Measurements from ENCODE around the gene RXRA.

RXRA gene

DNA sequence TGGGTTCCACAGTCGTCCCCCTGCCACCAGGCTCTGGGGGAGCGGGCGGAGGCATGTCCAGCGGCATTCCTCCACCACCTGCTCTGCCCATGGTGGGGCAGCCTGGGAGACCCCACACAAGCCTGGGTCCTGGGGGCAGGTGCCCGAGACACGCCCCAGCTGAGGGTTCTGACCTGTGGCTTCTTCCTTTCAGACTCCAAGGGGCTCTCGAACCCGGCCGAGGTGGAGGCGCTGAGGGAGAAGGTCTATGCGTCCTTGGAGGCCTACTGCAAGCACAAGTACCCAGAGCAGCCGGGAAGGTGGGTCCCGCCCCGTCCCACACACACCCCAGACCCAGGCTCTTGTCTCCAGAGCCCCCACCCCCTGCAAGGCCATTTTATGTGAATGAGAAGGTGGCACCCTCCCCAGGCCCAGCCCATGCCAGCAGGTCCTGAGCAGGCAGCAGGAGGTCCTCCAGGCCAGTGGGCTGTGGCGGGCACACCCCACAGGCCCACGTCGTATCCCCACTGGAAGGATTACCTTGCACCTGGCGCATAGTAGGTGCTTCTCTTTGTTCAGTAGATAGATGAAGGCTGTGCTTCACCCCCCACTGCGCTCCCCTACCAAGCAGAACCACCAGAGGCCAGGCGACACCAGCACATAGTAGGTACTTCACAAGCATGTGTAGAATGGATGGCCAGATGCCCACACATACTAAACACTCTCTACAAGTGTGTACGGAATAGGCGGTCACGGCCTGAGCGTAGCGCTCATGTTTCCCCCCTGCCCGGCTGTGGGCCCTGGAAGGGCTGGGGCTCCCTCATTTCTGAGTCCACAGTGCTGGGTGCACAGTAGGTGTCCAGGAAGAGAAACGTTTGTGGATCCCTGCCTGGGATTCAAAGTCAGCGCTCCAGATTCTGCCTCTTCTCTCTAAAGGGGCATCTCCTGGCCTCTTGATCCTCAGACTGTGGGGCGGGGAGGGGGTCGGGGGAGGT is 107.9 kb downstream of the RXRA start:
- Histone ChIP-seq H3K27me3 (ENCODE audit: insufficient read depth, low read length) (no peaks in the 10 kb centered on the region), H3K27ac (ENCODE audit: low read depth, low read length) (no peak overlapping the region), H3K14ac (ENCODE audit: low read length) (no peak overlapping the region), H3K9me3 (ENCODE audit: insufficient read depth, low read depth, low read length) (no peaks in the 10 kb centered on the region), H2BK12ac (ENCODE audit: low read length) (no peak overlapping the region), H3K9ac (ENCODE audit: low read length) (no peak overlapping the region), H3K4me2 (ENCODE audit: low read length) (no peak overlapping the region), H4K8ac (ENCODE audit: low read depth, low read length) (no peak overlapping the region), H4K12ac (ENCODE audit: low read depth, low read length) (no peak overlapping the region), H4K91ac (ENCODE audit: low read depth, low read length) (no peak overlapping the region), H3K18ac (ENCODE audit: low read length) (no peak overlapping the region), H3K23ac (ENCODE audit: low read length) (no peak overlapping the region), H2BK120ac (ENCODE audit: insufficient read depth, low read length, poor library complexity) (no peak overlapping the region), H3K79me1 (ENCODE audit: low read length) (no peaks in the 10 kb centered on the region), H3K4me3 (ENCODE audit: low read depth, low read length) (no peak overlapping the region), H3K4ac (ENCODE audit: low read depth, low read length) (no peak overlapping the region), H3K79me2 (ENCODE audit: control insufficient read depth, insufficient read depth, low read length, poor library complexity) (no peaks in the 10 kb centered on the region), H2AK5ac (ENCODE audit: low read length) (no peak overlapping the region), H2AFZ (ENCODE audit: insufficient read depth, low read length, poor library complexity) (no peak overlapping the region), H2BK5ac (ENCODE audit: low read depth, low read length, poor library complexity) (no peak overlapping the region), H3K36me3 (ENCODE audit: control insufficient read depth in 1 of 2, insufficient read depth in 2 of 2, low read length in 2 of 2) (peaks cover 48 to 53% of the 10 kb centered on the region in 2 experiments), H3K4me1 (ENCODE audit: control insufficient read depth in 1 of 2, insufficient read depth in 2 of 2, low read length in 2 of 2) (no peaks in the 10 kb centered on the region)
- no CpG with 5 or more reads among the region's 30 CpGs for WGBS (ENCODE audit: extremely low coverage, insufficient coverage, insufficient read length)
- no peak for DNase-seq

DNA sequence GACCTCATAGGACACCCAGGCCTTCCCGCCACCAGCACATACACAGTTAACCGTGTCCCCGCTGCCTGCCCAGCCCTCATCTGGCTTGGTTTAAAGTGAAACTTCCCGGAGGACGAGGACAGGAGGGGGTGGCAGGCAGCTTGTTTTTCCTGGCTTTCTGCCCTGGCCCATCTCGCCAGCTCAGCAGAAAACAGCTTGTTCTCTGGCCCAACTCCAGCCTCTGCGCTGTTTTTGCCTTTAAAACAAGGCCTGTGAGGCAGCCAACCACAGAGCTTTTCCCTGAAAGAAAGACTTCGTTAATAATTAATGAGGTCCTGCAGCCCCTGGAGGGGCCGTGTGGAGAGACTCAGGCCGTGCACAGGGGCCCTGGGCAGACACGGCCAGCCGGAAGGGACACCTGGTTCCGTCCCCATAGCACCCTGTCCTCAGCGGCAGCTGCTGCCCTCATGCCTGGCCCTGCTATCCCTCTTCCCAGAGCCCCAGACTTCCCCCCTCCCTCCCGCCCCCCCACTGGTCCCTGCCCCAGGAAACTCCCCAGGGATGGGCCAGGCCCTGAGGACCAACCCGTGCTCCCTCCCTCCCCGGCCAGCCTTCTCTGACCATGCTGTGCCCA is 108.7 kb downstream of the RXRA start:
- no peaks in the 10 kb centered on the region for H3K4me1 ChIP-seq (ENCODE audit: control insufficient read depth in 1 of 2, insufficient read depth in 2 of 2, low read length in 2 of 2)
- H3K14ac ChIP-seq (ENCODE audit: low read length), result no peak overlapping the region
- H4K91ac ChIP-seq (ENCODE audit: low read depth, low read length), result no peak overlapping the region
- no peaks in the 10 kb centered on the region for H3K79me2 ChIP-seq (ENCODE audit: control insufficient read depth, insufficient read depth, low read length, poor library complexity)
- H3K4me2 ChIP-seq (ENCODE audit: low read length), result no peak overlapping the region
- no peak overlapping the region for H2BK120ac ChIP-seq (ENCODE audit: insufficient read depth, low read length, poor library complexity)
- H3K4me3 ChIP-seq (ENCODE audit: low read depth, low read length), result no peak overlapping the region
- H3K18ac ChIP-seq (ENCODE audit: low read length), result no peak overlapping the region
- peaks cover 46 to 48% of the 10 kb centered on the region in 2 experiments for H3K36me3 ChIP-seq (ENCODE audit: control insufficient read depth in 1 of 2, insufficient read depth in 2 of 2, low read length in 2 of 2)
- H3K79me1 ChIP-seq (ENCODE audit: low read length), result no peaks in the 10 kb centered on the region
- H3K9ac ChIP-seq (ENCODE audit: low read length), result no peak overlapping the region
- no peak overlapping the region for H3K27ac ChIP-seq (ENCODE audit: low read depth, low read length)
- no peak overlapping the region for H2BK12ac ChIP-seq (ENCODE audit: low read length)
- no peak overlapping the region for H2AFZ ChIP-seq (ENCODE audit: insufficient read depth, low read length, poor library complexity)
- H4K12ac ChIP-seq (ENCODE audit: low read depth, low read length), result no peak overlapping the region
- no peak overlapping the region for H2BK5ac ChIP-seq (ENCODE audit: low read depth, low read length, poor library complexity)
- no peak overlapping the region for H2AK5ac ChIP-seq (ENCODE audit: low read length)
- no peak overlapping the region for H3K23ac ChIP-seq (ENCODE audit: low read length)
- no peak overlapping the region for H4K8ac ChIP-seq (ENCODE audit: low read depth, low read length)
- WGBS (ENCODE audit: extremely low coverage, insufficient coverage, insufficient read length), result no CpG with 5 or more reads among the region's 17 CpGs
- no peaks in the 10 kb centered on the region for H3K9me3 ChIP-seq (ENCODE audit: insufficient read depth, low read depth, low read length)
- no peak overlapping the region for H3K4ac ChIP-seq (ENCODE audit: low read depth, low read length)
- H3K27me3 ChIP-seq (ENCODE audit: insufficient read depth, low read length), result no peaks in the 10 kb centered on the region
- DNase-seq, result no peak

DNA sequence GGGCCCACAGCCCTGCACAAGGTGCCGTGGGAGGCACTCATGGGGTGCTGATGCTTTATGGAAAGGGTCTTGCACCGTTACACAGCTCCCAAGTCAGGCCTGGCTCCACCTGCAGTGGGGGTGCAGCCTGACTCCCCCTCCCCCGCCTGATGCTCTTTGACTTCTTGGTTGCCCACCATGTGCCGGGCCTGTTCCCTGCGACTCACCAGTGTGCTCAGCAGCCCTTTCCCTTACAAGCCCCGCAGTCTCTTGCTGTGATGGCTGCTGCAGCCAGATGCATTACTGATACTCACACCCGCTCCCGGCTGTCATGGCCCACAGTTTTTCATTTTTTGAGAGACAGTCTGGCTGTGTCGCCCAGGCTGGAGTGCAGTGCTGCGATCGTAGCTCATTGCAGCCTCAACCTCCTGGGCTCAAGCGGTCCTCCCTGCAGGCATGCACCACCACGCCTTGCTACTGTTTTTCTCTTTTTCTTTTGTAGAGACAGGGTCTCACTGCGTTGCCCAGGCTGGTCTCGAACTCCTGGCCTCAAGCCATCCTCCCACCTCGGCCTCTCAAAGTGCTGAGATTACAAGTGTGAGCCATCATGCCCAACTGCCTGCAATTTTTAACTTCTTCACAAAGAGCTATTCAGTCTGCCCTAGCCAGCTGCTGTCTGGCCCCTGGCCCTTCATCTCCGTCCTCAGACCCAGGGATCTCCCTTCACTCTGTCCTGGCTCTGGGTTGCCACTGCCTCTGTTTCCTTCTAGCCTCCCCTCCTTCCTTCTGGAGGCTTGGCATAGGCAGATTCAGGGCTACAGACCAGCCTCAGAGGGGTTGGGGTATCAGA is 109.5 kb downstream of the RXRA start:
- no peak overlapping the region for H2AFZ ChIP-seq (ENCODE audit: insufficient read depth, low read length, poor library complexity)
- H3K36me3 ChIP-seq (ENCODE audit: control insufficient read depth in 1 of 2, insufficient read depth in 2 of 2, low read length in 2 of 2), result peaks cover 42 to 44% of the 10 kb centered on the region in 2 experiments
- H3K18ac ChIP-seq (ENCODE audit: low read length), result no peak overlapping the region
- no CpG with 5 or more reads among the region's 17 CpGs for WGBS (ENCODE audit: extremely low coverage, insufficient coverage, insufficient read length)
- H2BK5ac ChIP-seq (ENCODE audit: low read depth, low read length, poor library complexity), result no peak overlapping the region
- no peak for DNase-seq
- H4K91ac ChIP-seq (ENCODE audit: low read depth, low read length), result no peak overlapping the region
- no peak overlapping the region for H3K4ac ChIP-seq (ENCODE audit: low read depth, low read length)
- H3K79me1 ChIP-seq (ENCODE audit: low read length), result no peaks in the 10 kb centered on the region
- no peaks in the 10 kb centered on the region for H3K79me2 ChIP-seq (ENCODE audit: control insufficient read depth, insufficient read depth, low read length, poor library complexity)
- H3K27me3 ChIP-seq (ENCODE audit: insufficient read depth, low read length), result no peaks in the 10 kb centered on the region
- H3K4me1 ChIP-seq (ENCODE audit: control insufficient read depth in 1 of 2, insufficient read depth in 2 of 2, low read length in 2 of 2), result no peaks in the 10 kb centered on the region
- no peak overlapping the region for H3K27ac ChIP-seq (ENCODE audit: low read depth, low read length)
- no peak overlapping the region for H3K9ac ChIP-seq (ENCODE audit: low read length)
- H3K4me3 ChIP-seq (ENCODE audit: low read depth, low read length), result no peak overlapping the region
- H4K12ac ChIP-seq (ENCODE audit: low read depth, low read length), result no peak overlapping the region
- H3K14ac ChIP-seq (ENCODE audit: low read length), result no peak overlapping the region
- H3K4me2 ChIP-seq (ENCODE audit: low read length), result no peak overlapping the region
- no peak overlapping the region for H2BK12ac ChIP-seq (ENCODE audit: low read length)
- H3K23ac ChIP-seq (ENCODE audit: low read length), result no peak overlapping the region
- H3K9me3 ChIP-seq (ENCODE audit: insufficient read depth, low read depth, low read length), result no peaks in the 10 kb centered on the region
- no peak overlapping the region for H2AK5ac ChIP-seq (ENCODE audit: low read length)
- H4K8ac ChIP-seq (ENCODE audit: low read depth, low read length), result no peak overlapping the region
- no peak overlapping the region for H2BK120ac ChIP-seq (ENCODE audit: insufficient read depth, low read length, poor library complexity)

DNA sequence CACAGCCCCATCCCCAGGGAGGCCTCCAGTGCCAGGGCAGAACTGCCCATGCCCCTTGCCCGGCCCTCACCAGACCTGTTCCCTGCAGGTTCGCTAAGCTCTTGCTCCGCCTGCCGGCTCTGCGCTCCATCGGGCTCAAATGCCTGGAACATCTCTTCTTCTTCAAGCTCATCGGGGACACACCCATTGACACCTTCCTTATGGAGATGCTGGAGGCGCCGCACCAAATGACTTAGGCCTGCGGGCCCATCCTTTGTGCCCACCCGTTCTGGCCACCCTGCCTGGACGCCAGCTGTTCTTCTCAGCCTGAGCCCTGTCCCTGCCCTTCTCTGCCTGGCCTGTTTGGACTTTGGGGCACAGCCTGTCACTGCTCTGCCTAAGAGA is 110.1 kb downstream of the RXRA start:
- no peak overlapping the region for H3K27ac ChIP-seq (ENCODE audit: low read depth, low read length)
- H3K23ac ChIP-seq (ENCODE audit: low read length), result no peak overlapping the region

More for the DNA sequence above, 110.1 kb downstream of the RXRA start:
- H2BK120ac ChIP-seq (ENCODE audit: insufficient read depth, low read length, poor library complexity), result no peak overlapping the region
- H3K36me3 ChIP-seq (ENCODE audit: control insufficient read depth in 1 of 2, insufficient read depth in 2 of 2, low read length in 2 of 2), result peaks cover 39 to 43% of the 10 kb centered on the region in 2 experiments
- H3K79me1 ChIP-seq (ENCODE audit: low read length), result no peaks in the 10 kb centered on the region
- H2BK5ac ChIP-seq (ENCODE audit: low read depth, low read length, poor library complexity), result no peak overlapping the region
- H3K79me2 ChIP-seq (ENCODE audit: control insufficient read depth, insufficient read depth, low read length, poor library complexity), result no peaks in the 10 kb centered on the region
- H4K8ac ChIP-seq (ENCODE audit: low read depth, low read length), result no peak overlapping the region
- H4K12ac ChIP-seq (ENCODE audit: low read depth, low read length), result no peak overlapping the region
- H4K91ac ChIP-seq (ENCODE audit: low read depth, low read length), result no peak overlapping the region
- no peak for DNase-seq
- no peak overlapping the region for H3K18ac ChIP-seq (ENCODE audit: low read length)
- no peak overlapping the region for H3K14ac ChIP-seq (ENCODE audit: low read length)
- no peak overlapping the region for H3K4me3 ChIP-seq (ENCODE audit: low read depth, low read length)
- no peak overlapping the region for H2BK12ac ChIP-seq (ENCODE audit: low read length)
- H3K4ac ChIP-seq (ENCODE audit: low read depth, low read length), result no peak overlapping the region
- no peak overlapping the region for H3K9ac ChIP-seq (ENCODE audit: low read length)
- H3K4me2 ChIP-seq (ENCODE audit: low read length), result no peak overlapping the region
- H2AFZ ChIP-seq (ENCODE audit: insufficient read depth, low read length, poor library complexity), result no peak overlapping the region
- H3K4me1 ChIP-seq (ENCODE audit: control insufficient read depth in 1 of 2, insufficient read depth in 2 of 2, low read length in 2 of 2), result no peaks in the 10 kb centered on the region
- WGBS (ENCODE audit: extremely low coverage, insufficient coverage, insufficient read length), result no CpG with 5 or more reads among the region's 12 CpGs
- H2AK5ac ChIP-seq (ENCODE audit: low read length), result no peak overlapping the region
- no peaks in the 10 kb centered on the region for H3K9me3 ChIP-seq (ENCODE audit: insufficient read depth, low read depth, low read length)
- H3K27me3 ChIP-seq (ENCODE audit: insufficient read depth, low read length), result no peaks in the 10 kb centered on the region

Measured in trophoblast cell (in vitro differentiated cells and primary cell).